ENCODE measurements around the gene CFAP20DC. TPM values are rescaled to one million over a fixed set of nuclear protein-coding genes. Genes with fewer than 3 reads are reported as not detected.

CFAP20DC gene
- total and polyA plus RNA-seq, 7 donors, result 0.03 TPM; not detected in 4

- H3K9me3 ChIP-seq, result no peaks in the 10 kb centered on the region
- no peak for ATAC-seq
- DNase-seq, result no peak
- no peak for TF ChIP-seq CTCF (IDR thresholded peaks at IDR 0.05)
- no peaks in the 10 kb centered on the region for H3K36me3 ChIP-seq (ENCODE audit: insufficient read depth in 1 of 2, low read depth in 1 of 2)
- H3K27ac ChIP-seq, result no peak overlapping the region
- no peaks in the 10 kb centered on the region for H3K27me3 ChIP-seq (ENCODE audit: insufficient read depth in 3 of 3, low read length in 2 of 3)
- H3K4me3 ChIP-seq, result no peak overlapping the region
- H3K4me1 ChIP-seq, result no peaks in the 10 kb centered on the region
- intact Hi-C loops (cut with DNase I), result no loop called here
- 91 to 94% (median 93%) methylated on average over 1 of the region's 1 CpG for WGBS, 3 donors
Measured at GRCh38 chr3:58953288-58953687, 96.5 kb downstream of the CFAP20DC start.

- intact Hi-C loops (cut with DNase I), result no loop called here
- H3K4me1 ChIP-seq, result no peaks in the 10 kb centered on the region
- H3K27ac ChIP-seq, result no peak overlapping the region
- 29 to 38% (median 30%) methylated on average over 4 of the region's 4 CpGs for WGBS, 3 donors
- H3K4me3 ChIP-seq, result no peak overlapping the region
- H3K36me3 ChIP-seq (ENCODE audit: insufficient read depth in 1 of 2, low read depth in 1 of 2), result no peaks in the 10 kb centered on the region
- no peaks in the 10 kb centered on the region for H3K9me3 ChIP-seq
- H3K27me3 ChIP-seq (ENCODE audit: insufficient read depth in 3 of 3, low read length in 2 of 3), result no peaks in the 10 kb centered on the region
- TF ChIP-seq CTCF (IDR thresholded peaks at IDR 0.05), result no peak
- no peak for ATAC-seq
- DNase-seq, result no peak
Measured at GRCh38 chr3:58952128-58952917, 97.5 kb downstream of the CFAP20DC start.

GRCh38 chr3:58948018-58948417 lies 101.8 kb downstream of the CFAP20DC start:
- no peak for ATAC-seq
- no peak for DNase-seq
- WGBS, 3 donors, result 75 to 89% (median 85%) methylated on average over 1 of the region's 1 CpG
- H3K27me3 ChIP-seq (ENCODE audit: insufficient read depth in 3 of 3, low read length in 2 of 3), result peaks cover 0 to 1% (median 0%) of the 10 kb centered on the region in 3 donors
- TF ChIP-seq CTCF (IDR thresholded peaks at IDR 0.05), result no peak
- no peaks in the 10 kb centered on the region for H3K9me3 ChIP-seq
- no peak overlapping the region for H3K27ac ChIP-seq
- H3K4me3 ChIP-seq, result no peak overlapping the region
- intact Hi-C loops (cut with DNase I), result no loop called here
- H3K36me3 ChIP-seq (ENCODE audit: insufficient read depth in 1 of 2, low read depth in 1 of 2), result no peaks in the 10 kb centered on the region
- H3K4me1 ChIP-seq, result no peaks in the 10 kb centered on the region

GRCh38 chr3:58946875-58947274 lies 103.0 kb downstream of the CFAP20DC start:
- Histone ChIP-seq H3K4me3 (no peak overlapping the region), H3K4me1 (no peaks in the 10 kb centered on the region), H3K9me3 (no peaks in the 10 kb centered on the region), H3K27me3 (ENCODE audit: insufficient read depth in 3 of 3, low read length in 2 of 3) (peaks cover 0 to 1% (median 0%) of the 10 kb centered on the region in 3 donors), H3K36me3 (ENCODE audit: insufficient read depth in 1 of 2, low read depth in 1 of 2) (no peaks in the 10 kb centered on the region), H3K27ac (no peak overlapping the region)
- intact Hi-C loops (cut with DNase I), result no loop called here
- DNase-seq (no peak), ATAC-seq (no peak)
- no peak for TF ChIP-seq CTCF (IDR thresholded peaks at IDR 0.05)
- WGBS, 3 donors, result 90 to 96% (median 93%) methylated on average over 2 of the region's 2 CpGs

- intact Hi-C loops (cut with DNase I), result no loop called here
- no peaks in the 10 kb centered on the region for H3K9me3 ChIP-seq
- no peak overlapping the region for H3K27ac ChIP-seq
- WGBS, 3 donors, result 83 to 86% (median 83%) methylated on average over 2 of the region's 2 CpGs
- no peak for TF ChIP-seq CTCF (IDR thresholded peaks at IDR 0.05)
- H3K36me3 ChIP-seq (ENCODE audit: insufficient read depth in 1 of 2, low read depth in 1 of 2), result no peaks in the 10 kb centered on the region
- DNase-seq, result no peak
- H3K27me3 ChIP-seq (ENCODE audit: insufficient read depth in 3 of 3, low read length in 2 of 3), result no peaks in the 10 kb centered on the region
- H3K4me1 ChIP-seq, result no peaks in the 10 kb centered on the region
- no peak overlapping the region for H3K4me3 ChIP-seq
- ATAC-seq, result no peak
Measured at GRCh38 chr3:58938057-58938456, 111.8 kb downstream of the CFAP20DC start.
